GM19372 (cell line): Measurements from ENCODE around the gene PTPN18.
"Not testable (repeated sequence)": the region's sequence is repeated elsewhere in the genome, so short reads cannot be mapped to it uniquely, and the experiment has no call there.

Experiments
- ATAC-seq: cut with Tn5 transposase; IDR thresholded peaks from one replicate; pipeline ENCODE4 v1.9.1; 2021; ENCODE audit warnings: mild to moderate bottlenecking, low read depth, moderate library complexity; ENCODE audit not compliant: unreplicated experiment

The PTPN18 gene

DNA sequence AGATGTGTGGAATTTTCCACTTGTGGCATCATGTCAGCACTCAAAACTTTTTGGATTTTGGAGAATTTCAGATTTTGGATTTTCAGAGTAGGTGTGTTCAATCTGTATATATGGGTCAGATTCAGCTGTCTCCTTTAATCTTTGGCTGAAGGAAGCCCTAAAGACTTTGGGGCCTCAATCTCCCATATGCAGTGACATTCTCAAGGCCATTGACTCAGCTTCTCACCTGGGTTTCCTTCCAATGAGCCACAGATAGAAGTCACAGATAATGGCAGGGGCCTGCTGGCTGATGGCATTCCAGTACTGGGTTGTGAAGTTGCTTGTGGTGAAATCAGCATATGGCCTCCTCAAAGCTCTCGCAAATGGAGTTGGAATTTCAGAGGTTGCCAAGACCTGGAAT lies 63.0 kb downstream of the PTPN18 start:
- ATAC-seq, result not testable (repeated sequence)
